GM18907 (cell line): ENCODE results near the gene PTRHD1.
A peak's percentile ranks its signal among the peaks of the same experiment; 100 is the strongest.
"Not testable (repeated sequence)": the region's sequence is repeated elsewhere in the genome, so short reads cannot be mapped to it uniquely, and the experiment has no call there.

Experiments
- ATAC-seq: cut with Tn5 transposase; IDR thresholded peaks from one replicate; pipeline ENCODE4 v1.9.1; 2021; ENCODE audit warnings: mild to moderate bottlenecking, moderate library complexity; ENCODE audit not compliant: unreplicated experiment

Gene PTRHD1, protein sequence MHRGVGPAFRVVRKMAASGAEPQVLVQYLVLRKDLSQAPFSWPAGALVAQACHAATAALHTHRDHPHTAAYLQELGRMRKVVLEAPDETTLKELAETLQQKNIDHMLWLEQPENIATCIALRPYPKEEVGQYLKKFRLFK

DNA sequence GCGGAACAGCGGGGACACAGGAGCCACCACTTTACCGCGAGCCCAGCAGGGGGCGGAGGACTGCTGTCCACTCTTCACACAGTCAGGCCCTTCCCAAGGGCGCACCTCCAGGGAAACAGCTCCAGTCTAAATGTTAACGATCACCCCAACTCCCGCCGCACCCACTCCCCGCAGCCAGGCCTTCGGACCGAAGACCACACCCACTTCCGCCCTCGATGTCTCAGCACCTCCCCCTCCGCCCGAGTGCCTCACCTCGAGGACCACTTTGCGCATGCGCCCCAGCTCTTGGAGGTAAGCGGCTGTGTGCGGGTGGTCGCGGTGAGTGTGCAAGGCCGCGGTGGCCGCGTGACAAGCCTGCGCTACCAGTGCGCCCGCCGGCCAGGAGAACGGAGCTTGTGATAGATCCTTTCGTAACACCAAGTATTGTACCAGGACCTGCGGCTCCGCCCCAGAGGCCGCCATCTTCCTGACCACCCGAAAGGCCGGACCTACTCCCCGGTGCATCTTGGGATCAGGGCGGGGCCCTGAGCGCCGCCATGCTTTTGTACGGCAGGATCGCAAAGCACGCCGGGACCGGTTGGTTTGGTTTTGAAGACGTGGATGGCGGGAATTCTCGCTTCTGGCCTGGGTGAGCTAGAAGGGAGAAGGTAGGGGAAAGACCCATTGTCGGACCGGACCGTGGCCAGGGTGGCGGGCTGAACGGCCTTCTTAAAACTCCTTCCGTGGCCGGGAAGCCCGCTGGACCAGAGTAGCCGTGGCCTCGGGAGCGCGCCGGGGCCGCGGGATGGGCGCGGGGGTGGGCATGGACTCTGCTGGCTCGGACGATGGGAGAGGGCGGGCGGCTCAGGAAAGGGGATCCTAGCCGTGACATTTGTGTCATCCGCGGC lies at the start of gene PTRHD1, which contains the start of gene CENPO:
TSS of gene PTRHD1 (minus strand) at position 518 of the 887 bp plus-strand sequence. CDS start at position 504, 14 bp downstream.
TSS of gene CENPO (plus strand) at position 552 of the 887 bp plus-strand sequence. CDS start 495 bp downstream, outside the sequence.
- ATAC-seq = peak; percentile 93

DNA sequence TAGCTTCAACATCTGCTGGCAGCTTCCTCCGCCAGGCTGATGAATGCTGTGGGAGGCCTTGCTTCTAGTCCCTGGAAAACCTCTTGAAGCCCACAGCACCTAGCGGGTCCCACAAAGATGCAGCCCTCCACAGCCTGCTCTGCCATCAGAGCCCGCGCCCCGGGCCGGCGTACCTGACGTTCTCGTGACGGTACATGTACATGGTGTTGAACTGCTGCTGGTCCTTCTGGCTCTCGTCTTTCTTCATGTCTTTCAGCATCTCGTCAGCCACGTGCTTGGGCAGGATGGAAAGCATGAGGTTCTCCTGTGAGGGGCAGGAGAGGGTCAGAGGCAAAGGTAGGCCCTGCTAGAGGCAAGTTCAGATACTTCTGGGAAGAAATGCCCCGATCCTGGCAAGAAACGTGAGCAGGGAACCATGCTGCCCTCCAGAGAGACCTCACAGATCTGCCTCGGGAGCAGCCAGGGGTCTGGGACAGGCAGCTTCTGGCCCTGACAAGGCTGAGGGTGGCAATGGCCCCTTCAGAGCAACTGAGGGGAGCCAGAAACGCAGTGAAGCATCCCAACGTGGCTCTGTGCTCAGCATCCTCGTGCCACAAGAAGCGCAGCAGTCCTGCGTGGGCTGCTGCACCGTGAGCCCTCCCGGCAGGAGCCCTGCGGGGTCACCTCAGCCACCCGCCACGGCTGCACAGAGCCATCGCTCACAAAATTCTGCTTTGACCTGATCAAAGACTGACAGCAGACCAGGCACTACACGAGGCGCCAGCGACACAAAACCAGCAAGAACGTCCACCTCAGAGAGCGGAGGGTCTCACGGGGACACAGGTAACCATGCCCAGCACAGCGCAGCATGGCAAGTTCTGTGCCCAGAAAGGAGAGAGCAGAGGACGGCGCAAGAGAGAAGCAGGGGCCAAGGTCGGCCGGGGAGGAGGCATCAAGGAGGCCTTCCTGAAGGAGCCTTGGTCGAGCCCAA lies 49.2 kb upstream of the PTRHD1 start:
- no peak for ATAC-seq

DNA sequence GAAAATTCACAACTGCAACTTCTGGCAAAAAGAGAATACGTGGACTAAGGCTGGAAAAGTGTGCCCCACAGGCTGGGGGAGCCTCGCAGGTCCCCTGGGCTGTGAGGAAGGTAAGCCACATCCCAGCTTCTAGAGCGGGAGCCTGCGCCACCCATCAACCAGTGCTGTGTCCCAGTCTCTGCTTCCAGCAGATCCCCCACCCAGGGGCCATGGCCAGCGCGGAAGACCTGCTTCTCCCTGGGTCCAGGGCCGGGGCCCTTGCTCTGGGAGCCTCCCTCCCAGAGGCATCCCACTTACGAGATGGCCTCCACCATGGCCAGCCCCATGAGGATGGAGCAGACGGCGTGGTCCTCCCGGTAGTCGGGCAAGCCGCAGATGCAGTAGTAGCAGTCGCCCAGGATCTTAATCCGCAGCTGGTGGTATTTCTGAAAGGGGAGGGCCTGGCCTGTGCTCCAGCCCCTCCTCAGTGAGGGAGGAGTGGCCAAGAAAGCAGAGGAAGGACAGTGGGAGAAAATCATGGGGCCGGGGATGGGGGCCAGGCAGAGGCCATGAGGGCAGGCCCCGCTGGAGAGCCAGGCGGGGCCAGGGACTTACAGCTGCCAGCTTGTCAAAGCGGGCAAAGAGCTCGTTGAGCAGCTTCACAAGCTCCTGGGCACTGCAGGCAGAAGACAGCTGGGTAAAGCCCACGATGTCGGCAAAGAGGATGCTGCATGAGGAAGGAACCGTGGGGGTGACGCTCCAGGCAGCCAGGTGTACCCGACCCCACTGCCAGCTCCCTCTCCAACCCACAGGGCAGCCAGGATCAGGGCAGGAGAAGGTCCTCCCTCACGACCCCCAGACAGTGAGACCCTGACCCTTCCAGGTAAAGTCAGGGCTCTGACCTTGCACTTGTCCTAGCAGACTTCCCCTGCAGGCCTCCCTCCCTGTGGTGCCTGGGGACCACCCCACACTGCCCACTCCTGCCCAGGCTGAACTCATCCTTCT lies 48.1 kb upstream of the PTRHD1 start:
- no peak for ATAC-seq

DNA sequence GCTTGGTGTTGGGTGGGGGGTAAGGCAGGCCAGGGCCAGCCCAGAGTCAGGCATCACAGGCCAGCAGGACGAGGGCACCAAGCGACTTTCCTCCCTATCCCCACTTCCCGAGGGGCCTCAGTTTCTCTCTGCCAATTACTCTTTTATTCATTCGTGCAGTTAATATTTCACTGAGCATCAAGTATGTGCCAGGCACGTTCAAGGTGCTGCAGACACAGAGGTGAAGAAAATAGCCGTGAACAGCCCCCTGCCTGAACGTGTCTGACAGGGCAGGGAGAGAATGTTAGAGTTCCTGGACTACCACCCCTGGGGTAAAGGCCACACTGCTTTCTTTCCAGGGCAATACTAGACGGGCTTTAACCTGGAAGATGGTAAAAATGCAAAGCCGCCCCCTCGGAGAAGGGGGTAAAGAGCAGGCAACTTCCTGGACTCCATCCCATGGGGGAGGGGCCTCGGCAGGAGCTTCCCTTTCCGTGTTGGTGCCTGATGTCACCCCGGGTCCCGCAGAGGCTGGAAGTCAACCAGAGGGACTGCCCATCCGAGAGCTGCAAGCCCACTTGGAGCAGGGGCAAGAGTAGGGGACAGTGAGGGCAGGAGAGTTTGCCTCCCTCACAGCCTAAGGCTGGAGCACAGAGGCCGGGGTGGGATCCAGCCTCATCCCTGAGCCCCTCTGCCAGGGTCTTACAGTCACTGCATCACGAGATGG lies 47.1 kb upstream of the PTRHD1 start:
- no peak for ATAC-seq

DNA sequence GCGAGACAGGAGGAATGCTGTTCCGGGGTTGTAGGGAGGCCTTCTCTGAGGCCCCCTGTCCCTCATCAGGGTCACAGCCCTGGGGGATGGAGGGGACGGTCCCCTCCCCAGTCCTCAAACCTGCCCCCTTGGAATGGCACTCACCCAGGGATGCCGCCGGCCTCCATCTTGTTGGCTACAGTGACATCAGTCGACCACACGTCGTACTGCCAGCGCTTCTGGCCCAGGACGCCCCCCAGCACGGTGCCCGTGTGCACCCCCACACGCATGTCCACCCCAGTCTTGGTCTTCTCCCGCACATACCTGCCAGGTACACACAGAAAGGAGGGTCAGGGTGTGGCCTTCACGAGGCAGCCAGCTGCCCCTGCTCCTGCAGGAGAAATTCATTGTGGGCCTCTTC lies 46.5 kb upstream of the PTRHD1 start:
- ATAC-seq = no peak

DNA sequence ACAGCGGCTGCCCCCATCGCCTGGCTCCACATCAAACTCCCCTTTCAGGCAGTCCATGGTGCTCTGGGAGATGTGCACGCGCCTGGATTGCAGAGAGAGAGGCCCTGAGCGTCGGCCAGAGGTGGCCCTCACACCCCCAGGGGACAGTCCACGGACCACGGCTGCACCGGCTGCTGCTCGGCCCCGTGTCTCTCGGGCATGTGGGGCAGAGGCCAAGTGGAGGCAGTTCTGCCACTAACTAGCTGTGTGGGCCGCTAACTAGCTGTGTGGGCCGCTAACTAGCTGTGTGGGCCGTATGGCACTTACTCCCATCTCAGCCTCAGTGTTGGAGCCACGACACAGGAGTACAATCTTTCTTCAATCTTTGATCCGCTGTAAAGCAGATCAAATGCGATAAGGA lies 45.4 kb upstream of the PTRHD1 start:
- ATAC-seq = no peak

DNA sequence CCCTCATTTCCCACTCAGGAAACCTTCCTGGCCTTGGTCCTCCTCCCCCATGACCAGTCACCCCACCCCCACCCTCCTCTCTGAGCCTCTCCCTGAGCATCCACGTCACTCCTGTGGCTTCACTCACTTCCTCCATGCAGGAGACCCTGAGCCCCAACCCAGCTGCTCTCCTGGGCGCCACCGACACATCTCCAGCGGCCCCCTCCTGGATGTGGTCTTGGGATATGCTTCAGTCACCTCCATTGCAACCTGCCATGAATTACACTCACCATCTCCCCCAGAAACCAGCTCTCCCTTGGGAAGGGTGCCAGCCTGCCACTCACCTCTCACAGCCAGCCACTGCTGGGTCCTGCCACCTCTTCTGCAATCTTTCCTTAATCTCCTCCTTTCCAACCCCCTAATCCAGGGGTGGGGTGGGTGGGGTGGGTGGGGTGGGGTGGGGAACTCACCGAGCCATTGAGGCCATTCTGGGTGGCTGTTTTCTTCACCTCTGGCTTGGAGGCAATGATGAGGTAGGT lies 44.9 kb upstream of the PTRHD1 start:
- ATAC-seq = no peak

DNA sequence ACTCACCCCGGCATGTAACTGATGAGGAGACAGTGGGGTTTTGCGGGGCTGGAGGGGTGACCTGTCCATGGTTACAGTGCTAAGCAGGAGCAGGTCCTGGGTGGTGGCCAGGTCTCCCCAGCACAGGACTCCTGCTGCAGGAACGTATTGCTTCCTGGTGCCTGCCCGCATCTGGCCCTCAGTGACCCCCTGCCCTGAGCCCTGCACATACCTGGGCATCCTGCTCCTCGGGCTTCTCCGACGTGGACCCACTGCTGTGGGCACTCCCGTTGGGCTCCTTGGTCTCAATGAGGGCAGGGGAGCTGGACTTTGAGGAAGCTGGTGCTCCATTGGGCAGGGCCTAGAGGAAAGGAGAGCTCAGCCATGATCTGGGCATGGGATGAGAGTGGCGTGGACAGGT lies 43.5 kb upstream of the PTRHD1 start:
- no peak for ATAC-seq

DNA sequence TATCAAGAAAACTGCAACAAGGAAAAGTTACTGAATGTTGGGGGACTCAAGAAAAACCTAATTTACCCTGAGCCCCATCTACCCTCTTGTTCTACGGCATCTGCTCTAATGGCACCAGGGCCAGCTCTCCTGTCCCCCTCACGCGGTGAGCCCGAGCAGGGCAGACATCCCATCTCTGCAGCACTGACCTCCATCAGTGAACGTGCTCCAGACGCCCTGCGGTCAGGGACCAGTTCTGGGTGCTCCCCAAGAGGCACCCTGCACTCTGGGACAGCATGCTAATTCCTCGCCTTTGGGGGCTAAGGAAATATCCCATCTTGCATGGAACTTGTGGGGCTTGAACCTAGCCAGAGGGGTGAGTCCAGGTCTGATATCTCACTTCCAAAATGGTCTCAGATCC lies 43.0 kb upstream of the PTRHD1 start:
- ATAC-seq = no peak

DNA sequence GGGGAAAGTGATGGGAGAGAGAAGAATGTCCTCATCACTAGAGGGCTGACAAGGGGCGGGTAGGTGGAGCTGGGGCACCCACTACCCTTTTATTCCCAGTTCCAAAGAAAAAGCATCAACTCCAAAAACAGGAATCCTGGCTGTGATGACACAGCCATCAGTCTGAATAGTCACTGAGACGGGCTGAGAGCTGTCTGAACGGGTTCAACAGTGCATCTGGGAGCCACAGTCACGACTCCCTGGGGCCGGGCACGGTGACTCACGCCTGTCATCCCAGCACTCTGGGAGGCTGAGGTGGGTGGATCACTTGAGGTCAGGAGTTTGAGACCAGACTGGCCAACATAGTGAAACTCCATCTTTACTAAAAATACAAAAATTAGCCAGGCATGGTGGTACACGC lies 42.2 kb upstream of the PTRHD1 start:
- not testable (repeated sequence) for ATAC-seq

DNA sequence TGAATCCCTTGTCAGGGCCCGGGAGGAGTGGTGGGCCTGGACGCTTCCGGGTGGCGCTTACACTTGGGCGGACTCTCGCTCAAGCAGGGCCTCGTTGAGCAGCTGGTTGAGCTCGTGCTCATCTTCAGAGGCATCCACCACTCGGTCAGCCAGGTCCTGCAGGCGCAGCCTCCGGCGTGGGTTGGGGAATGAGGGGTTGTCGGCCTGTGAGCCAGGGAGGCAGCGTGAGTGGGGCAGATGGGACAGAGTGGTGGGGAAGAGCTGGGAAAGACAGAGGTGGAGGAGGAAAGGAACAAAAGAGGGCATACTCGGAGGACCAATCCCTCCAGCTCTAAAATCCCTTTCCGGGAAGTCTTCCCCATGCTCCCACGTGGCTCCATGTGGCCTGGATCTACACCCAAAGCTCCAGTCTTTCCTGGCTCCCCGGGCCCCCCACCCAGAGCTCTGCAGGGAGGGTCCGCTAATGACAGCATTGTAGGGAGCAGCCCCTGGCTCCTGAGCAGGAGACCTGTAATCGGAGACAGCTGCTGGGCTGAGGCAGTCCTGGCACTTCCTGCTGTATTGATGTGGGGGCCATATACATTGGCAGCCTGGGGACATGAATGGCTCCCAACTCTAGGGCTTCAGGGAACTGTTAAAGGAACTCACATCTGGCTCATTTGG lies 41.7 kb upstream of the PTRHD1 start:
- ATAC-seq = no peak

DNA sequence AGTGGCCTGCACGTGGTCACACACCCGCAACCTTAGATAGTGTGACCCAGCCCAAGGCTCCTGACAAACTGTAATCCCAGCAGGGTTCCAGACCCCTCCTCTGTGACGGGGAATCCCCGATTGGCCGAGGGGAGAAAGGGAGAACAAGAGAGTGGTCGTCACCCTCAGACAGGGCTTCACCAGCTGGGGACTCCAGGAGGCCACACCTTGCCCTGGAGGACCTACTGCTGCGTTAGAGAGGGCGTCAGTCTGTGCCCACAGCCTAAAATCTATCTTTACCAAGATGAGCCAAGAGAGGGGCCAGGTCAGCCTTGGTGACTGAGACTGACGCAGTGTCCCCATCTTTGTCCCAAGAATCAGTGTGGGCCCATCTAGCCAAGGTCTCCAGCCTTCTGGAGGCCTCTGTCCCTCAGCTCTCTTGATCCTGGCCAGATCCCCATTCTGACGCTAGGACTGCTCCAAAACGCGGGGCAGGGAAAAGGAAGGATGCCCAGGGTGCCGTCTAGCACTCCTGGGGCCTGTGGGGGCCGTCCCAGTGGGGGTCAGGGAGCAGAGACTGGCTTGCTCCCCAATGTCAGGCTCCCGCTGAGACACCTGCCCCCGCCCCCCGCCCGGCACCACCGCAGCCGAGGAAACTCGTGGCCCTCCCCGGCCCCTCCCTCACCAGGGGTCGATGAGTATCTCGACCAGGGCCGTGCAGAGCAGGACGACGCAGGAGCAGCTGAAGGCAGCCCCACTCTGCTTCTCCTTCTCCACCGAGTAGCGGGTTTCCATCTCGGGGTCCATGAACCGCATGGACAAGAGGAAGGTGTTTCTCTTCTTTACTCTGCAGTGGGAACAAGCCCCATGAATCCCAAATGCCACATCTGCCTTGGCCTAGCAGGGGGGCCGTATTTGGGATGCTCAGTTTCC lies 40.9 kb upstream of the PTRHD1 start:
- no peak for ATAC-seq

DNA sequence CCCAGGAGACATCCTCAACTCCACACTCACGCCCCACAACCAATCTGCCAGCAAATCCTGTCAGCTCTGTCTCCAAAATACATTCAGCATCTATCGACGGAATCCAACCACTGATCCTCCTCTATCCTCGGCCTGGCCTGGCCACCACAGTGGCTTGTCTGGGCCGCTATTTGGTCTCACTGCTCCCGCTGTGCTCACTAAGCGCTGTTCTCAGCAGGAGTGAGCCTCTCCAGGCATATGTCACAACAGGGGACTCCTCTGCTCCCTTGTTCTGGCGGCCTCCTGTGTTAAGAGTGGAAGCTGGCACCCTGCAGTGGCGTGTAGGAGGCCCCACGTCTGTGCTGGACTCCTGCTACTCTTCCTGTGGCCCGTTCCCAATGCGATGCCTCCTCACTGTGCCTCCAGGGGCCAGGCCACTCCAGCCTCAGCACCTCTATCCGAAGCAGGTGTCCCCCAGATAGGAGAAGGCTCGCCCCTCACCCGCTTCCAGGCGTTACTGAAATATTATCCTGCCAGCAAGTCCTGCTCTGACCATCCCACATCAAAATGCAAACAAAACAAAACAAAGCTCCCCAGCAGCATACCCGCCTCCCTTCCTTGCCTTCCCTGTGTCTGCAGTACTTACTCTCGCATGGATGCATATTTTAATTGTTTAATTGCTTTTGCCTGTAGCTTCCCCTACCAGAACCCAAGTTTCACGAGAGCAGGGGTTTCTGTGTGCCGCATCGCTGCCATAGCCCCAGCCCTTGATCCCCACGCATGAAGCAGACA lies 39.9 kb upstream of the PTRHD1 start:
- no peak for ATAC-seq

DNA sequence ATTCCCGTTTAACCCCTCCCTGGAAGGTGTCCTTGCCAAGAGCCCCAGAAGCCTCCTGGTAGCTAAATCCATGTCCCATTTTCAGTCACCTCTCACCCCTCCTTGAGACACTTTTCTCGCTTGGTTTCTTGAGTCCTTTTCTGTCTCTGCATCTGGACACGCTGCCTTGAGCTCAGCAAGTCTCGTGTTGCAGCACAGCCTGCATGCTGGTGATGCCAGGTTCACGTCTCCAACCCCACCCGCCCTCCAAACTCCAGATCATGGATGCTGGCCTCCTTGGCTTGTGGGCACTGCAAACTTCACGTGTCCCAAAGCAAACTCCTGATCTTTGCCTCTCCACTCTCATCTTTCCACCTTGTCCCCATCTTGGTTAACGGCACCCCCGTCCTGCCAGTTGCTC lies 39.3 kb upstream of the PTRHD1 start:
- ATAC-seq = no peak

DNA sequence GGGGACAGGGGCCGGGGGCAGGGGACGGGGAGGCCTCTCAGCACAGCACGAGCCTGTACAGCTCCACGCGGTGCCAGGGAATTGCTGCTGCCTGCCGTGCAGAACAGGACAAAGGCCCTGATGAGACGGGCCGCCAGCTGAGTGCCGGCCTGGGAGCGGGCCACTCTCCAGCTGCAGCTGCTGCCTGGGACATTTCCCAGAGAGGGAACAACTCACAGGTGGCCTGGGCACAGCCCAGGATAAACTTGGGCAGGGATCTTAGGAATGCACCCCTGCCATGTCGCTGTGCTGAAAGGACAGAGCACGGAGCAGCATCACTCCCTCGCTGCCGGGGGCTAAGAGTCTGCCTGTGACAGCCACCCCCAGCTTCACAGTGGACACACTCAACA lies 38.9 kb upstream of the PTRHD1 start:
- no peak for ATAC-seq

DNA sequence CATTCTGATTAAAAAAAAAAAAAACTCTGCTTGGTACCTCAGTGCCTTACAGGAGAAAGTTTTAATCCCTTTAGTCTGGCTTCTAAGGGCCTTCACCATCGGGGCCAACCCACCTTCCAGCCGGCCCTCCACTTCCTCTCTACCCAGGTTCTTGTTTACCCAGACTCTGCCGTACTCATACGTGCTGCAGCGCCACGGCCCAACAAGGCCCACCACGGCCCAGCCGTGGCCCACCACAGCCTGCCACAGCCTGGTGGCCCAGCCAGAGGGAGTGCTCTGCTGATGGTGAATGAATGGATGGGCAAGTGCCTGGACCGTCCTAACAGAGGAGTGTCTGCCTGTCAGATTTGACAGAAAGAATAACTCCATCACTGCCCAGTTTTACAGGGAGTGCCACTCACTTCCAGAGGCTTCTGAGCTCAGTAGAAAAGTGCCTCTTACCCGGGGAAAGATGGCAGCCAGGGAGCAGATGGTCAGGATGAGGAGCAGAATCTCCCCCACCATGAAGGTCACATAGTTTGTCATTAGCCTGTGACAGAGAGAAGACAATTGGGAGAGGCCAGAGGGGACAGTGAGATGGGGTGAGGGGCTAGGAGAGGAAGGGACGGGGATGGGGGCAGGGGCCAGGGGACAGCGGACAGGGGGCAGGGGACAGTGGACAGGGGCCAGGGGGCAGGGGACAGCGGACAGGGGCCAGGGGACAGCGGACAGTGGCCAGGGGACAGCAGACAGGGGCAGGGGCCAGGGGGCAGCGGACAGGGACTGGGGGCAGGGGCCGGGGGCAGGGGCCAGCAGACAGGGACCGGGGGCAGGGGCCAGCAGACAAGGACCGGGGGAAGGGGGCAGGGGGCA lies 38.3 kb upstream of the PTRHD1 start:
- no peak for ATAC-seq
